GM21717 (cell line): ENCODE data around the gene GOLPH3.
A peak's percentile ranks its signal among the peaks of the same experiment; 100 is the strongest.
"Not testable (repeated sequence)": the region's sequence is repeated elsewhere in the genome, so short reads cannot be mapped to it uniquely, and the experiment has no call there.

Experiments
- ATAC-seq: cut with Tn5 transposase; IDR thresholded peaks from one replicate; pipeline ENCODE4 v1.9.1; 2021; ENCODE audit warnings: mild to moderate bottlenecking, moderate library complexity; ENCODE audit not compliant: unreplicated experiment

Gene GOLPH3

GRCh38 chr5:32100691-32101302 lies 73.3 kb downstream of the GOLPH3 start:
- ATAC-seq, result no peak

- ATAC-seq, result no peak
Measured at GRCh38 chr5:32100230-32100629, 73.9 kb downstream of the GOLPH3 start.

GRCh38 chr5:32099486-32100035 lies 74.6 kb downstream of the GOLPH3 start:
- ATAC-seq, result no peak

GRCh38 chr5:32098890-32099310 lies 75.2 kb downstream of the GOLPH3 start:
- ATAC-seq, result no peak

GRCh38 chr5:32098291-32098690 lies 75.8 kb downstream of the GOLPH3 start:
- no peak for ATAC-seq

GRCh38 chr5:32096891-32097595 lies 77.1 kb downstream of the GOLPH3 start:
- no peak for ATAC-seq

GRCh38 chr5:32095261-32095671 lies 78.9 kb downstream of the GOLPH3 start:
- no peak for ATAC-seq

- ATAC-seq, result no peak
Measured at GRCh38 chr5:32094691-32095090, 79.4 kb downstream of the GOLPH3 start.

GRCh38 chr5:32092938-32093812 lies 80.9 kb downstream of the GOLPH3 start:
- ATAC-seq, result peak; percentile 86

- ATAC-seq, result no peak
Measured at GRCh38 chr5:32090755-32091128, 83.4 kb downstream of the GOLPH3 start.

- ATAC-seq, result no peak
Measured at GRCh38 chr5:32090026-32090754, 83.9 kb downstream of the GOLPH3 start.

GRCh38 chr5:32089146-32090000 lies 84.7 kb downstream of the GOLPH3 start:
- ATAC-seq, result no peak

- no peak for ATAC-seq
Measured at GRCh38 chr5:32088214-32088613, 85.9 kb downstream of the GOLPH3 start.

GRCh38 chr5:32087086-32088082 lies 86.7 kb downstream of the GOLPH3 start:
- ATAC-seq, result no peak

GRCh38 chr5:32083981-32084430 lies 90.1 kb downstream of the GOLPH3 start:
- ATAC-seq, result no peak

GRCh38 chr5:32082701-32083100 lies 91.4 kb downstream of the GOLPH3 start:
- no peak for ATAC-seq

GRCh38 chr5:32080565-32080964 lies 93.6 kb downstream of the GOLPH3 start:
- not testable (repeated sequence) for ATAC-seq

- not testable (repeated sequence) for ATAC-seq
Measured at GRCh38 chr5:32078855-32079254, 95.3 kb downstream of the GOLPH3 start.
